Activated naive CD4-positive, alpha-beta T cell treated with anti-CD3 and anti-CD28 coated beads, Interleukin-2, amount 50 U/mL, for 72 hours (primary cell): ENCODE measurements around the gene ABLIM1. TPM values are rescaled to one million over a fixed set of nuclear protein-coding genes. Genes with fewer than 3 reads are reported as not detected.

Source experiments
- ATAC-seq, 2 donors: fragments of 150-1000 bp; cut with Tn5 transposase; 2 replicates each; pipeline ENCODE4 v1.10.0; 2021; ENCODE audit warnings: mild to moderate bottlenecking in 2 of 2, moderate library complexity in 2 of 2
- DNase-seq, 2 donors: peaks; one replicate each; pipeline ENCODE4 v3.0.0; 2021 to 2022; ENCODE audit warnings: low spot score in 2 of 2
- H3K27ac Mint-ChIP-seq, 2 donors: one replicate each; pipeline ENCODE4 v1.8.0; 2022; ENCODE audit warnings: mild to moderate bottlenecking in 2 of 2, mixed read lengths in 2 of 2
- H3K36me3 Mint-ChIP-seq, 2 donors: one replicate each; pipeline ENCODE4 v1.8.0; 2022; ENCODE audit warnings: mixed read lengths in 2 of 2
- H3K9me3 Mint-ChIP-seq, 2 donors: one replicate each; pipeline ENCODE4 v1.8.0; 2022; ENCODE audit warnings: mixed read lengths in 2 of 2
- total RNA-seq, 2 donors: library from RNA; stranded (reverse); gene quantifications; one replicate each; pipeline ENCODE4 v1.2.3, GENCODE V29; 2022

The ABLIM1 gene
- total RNA-seq, 2 donors from 2014 or later: 155 to 190 TPM

DNA sequence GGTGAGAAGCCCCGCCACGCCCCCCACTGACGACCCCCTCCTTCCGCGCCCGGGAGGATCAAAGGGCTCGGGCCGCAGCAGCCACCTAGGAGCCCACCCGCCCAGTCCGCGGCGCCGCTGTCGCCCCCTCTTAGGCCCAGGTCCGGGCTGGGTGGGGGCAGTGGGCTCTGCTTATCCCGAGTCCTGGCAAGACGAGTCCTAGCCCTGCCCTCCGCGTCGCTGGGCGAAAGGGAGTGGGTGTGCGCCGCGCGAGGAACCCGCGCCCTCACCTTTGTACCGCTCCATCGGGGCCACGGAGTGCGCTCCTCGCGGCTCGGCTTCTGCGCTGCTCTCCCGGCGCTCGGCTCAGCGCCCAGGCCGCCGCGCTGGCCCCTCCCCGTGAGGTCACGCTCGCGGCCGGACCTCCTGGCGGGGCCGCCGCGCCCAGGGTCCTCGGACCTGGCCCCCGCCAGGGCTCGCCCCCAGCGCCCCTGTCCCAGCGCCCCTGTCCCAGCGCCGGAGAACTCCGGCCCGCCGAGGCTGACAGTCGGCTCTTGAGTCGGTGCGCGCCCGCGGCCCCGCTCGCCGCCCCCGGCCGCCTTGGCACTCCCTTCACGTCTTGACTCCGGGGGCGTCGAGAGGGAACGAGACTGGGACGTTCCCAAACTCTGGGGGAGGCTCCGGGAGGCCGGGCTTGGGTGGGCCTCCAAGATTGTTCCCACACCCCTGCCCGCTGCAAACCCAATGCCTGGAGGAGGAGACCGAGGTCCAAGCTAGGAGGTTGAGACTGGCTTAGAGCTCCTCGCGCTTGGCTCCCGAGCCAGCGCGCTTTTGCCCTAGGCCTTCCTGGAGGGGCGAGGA, 253.7 kb downstream of the ABLIM1 start, which contains the start of gene AFAP1L2:
Gene AFAP1L2 (minus strand): TSS at position 332 of the 840 bp plus-strand sequence. CDS start 47 bp downstream, at position 285.
- Mint-ChIP-seq H3K9me3 (peaks cover 4 to 5% of the 10 kb centered on the region in 2 donors), H3K36me3 (peaks cover 0 to 4% of the 10 kb centered on the region in 2 donors), H3K27ac (no peak within 1 kb of the TSS)
- ATAC-seq: peak in 1 of 2 donors; percentile 74
- DNase-seq: no peak

GRCh38 chr10:114403541-114404161, 254.4 kb downstream of the ABLIM1 start:
- Mint-ChIP-seq H3K9me3 (peaks cover 4 to 5% of the 10 kb centered on the region in 2 donors), H3K27ac (no peak overlapping the region), H3K36me3 (peaks cover 0 to 4% of the 10 kb centered on the region in 2 donors)
- ATAC-seq: peak in 1 of 2 donors; percentile 23
- no peak for DNase-seq

DNA sequence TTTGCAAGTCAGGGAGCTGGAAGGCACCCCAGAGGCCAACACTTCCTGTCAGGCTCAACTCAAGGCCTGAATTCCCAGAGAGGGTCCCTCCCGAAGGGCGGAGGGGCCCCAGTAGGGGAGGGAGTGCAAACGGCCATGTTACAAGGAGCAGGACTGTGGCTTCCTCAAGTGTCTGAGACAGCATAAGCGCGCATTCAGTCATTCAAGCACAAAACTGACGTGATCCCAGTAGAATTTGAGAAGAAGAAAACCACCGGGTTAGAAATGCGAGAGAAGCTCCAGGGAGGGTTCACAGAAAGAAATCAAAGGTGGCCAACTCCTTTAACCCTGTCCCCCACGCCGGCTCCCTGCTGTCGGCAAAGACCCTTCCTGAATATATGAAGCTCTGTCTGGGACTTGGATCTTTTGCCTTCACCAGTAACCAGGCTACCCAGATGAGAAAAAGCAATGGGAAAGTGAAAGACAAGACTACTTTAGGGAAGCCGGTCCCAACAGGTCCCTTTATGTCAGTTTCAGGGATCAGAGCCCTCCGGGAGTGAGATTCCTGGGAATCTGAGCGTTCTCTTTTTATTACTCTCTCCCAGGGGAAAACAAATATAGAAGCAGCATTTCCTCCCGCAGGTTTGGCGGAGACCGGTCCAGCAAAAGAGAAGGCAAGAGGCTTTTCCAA, 255.1 kb downstream of the ABLIM1 start:
- no peak overlapping the region for H3K27ac Mint-ChIP-seq
- ATAC-seq: no peak
- peaks cover 4 to 5% of the 10 kb centered on the region in 2 donors for H3K9me3 Mint-ChIP-seq
- no peak for DNase-seq
- H3K36me3 Mint-ChIP-seq: peaks cover 0 to 4% of the 10 kb centered on the region in 2 donors

DNA sequence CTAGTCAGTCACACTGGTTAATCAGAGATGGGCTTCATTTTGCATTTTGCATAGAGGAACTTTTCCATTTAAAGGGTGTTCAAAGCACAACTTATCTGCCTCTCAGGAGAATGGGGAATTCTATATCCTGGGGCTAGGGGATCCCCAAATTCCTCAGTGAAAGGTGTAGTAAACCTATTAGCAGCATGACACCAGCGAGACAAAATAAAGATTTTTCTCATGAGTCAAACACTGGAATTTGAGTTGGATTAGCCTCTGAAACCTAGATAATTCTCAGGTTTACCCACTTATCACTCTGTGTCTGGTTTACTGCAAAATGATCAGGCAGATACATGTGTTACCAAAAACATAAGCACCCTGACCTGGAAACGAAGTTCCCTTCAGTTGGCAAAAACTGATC, 255.8 kb downstream of the ABLIM1 start:
- no peak for DNase-seq
- ATAC-seq: no peak
- Mint-ChIP-seq H3K9me3 (peaks cover 4 to 5% of the 10 kb centered on the region in 2 donors), H3K36me3 (peaks cover 0 to 4% of the 10 kb centered on the region in 2 donors), H3K27ac (no peak overlapping the region)

- peaks cover 1 to 2% of the 10 kb centered on the region in 2 donors for H3K9me3 Mint-ChIP-seq
- ATAC-seq (no peak), DNase-seq (no peak)
- H3K27ac Mint-ChIP-seq: no peak overlapping the region
- H3K36me3 Mint-ChIP-seq: peaks cover 0 to 4% of the 10 kb centered on the region in 2 donors
Measured at GRCh38 chr10:114401195-114401791, 256.8 kb downstream of the ABLIM1 start.

DNA sequence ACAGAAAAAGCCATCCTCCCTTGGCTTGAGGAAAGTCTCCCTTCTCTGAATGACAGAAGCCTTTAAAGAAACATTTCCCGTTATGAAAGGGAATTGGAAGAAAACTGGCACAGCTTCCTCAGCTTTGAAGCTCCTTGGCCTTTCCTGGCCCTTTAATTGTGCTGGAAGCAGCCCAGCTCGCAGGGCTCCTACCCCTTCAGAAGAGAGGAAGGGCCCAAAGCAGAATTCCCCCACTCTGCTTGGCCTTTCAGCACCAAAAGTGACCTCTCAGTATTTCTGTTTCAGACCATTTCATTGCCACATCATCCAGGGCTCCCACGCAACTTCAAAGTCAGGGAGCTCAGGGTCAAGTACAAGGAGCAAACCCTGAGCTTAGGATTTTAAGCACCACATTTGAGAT, 258.0 kb downstream of the ABLIM1 start:
- DNase-seq (no peak), ATAC-seq (no peak)
- H3K27ac Mint-ChIP-seq: no peak overlapping the region

DNA sequence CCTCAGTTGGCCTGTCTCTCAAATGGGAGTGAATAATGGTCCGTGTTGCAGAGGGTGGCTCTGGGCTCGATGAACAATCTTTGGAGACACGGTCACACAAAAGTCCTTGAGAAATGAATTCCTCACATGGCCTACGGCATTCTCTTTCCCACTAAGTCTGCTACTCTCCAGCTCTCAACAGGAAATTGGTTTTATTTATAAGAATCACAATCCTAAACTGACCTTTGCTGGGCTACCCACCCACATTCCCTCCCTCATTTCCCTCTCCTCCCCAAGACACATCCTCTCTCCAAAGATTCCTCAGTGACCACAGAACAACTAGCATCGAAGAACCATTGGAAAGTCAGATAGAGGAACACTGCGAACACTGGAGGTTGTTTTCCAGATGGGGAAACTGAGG, 258.5 kb downstream of the ABLIM1 start:
- ATAC-seq (no peak), DNase-seq (no peak)
- H3K36me3 Mint-ChIP-seq: no peaks in the 10 kb centered on the region
- H3K9me3 Mint-ChIP-seq: no peaks in the 10 kb centered on the region
- no peak overlapping the region for H3K27ac Mint-ChIP-seq

More for the DNA sequence above, 258.0 kb downstream of the ABLIM1 start:
- Mint-ChIP-seq H3K36me3 (no peaks in the 10 kb centered on the region), H3K9me3 (no peaks in the 10 kb centered on the region)

DNA sequence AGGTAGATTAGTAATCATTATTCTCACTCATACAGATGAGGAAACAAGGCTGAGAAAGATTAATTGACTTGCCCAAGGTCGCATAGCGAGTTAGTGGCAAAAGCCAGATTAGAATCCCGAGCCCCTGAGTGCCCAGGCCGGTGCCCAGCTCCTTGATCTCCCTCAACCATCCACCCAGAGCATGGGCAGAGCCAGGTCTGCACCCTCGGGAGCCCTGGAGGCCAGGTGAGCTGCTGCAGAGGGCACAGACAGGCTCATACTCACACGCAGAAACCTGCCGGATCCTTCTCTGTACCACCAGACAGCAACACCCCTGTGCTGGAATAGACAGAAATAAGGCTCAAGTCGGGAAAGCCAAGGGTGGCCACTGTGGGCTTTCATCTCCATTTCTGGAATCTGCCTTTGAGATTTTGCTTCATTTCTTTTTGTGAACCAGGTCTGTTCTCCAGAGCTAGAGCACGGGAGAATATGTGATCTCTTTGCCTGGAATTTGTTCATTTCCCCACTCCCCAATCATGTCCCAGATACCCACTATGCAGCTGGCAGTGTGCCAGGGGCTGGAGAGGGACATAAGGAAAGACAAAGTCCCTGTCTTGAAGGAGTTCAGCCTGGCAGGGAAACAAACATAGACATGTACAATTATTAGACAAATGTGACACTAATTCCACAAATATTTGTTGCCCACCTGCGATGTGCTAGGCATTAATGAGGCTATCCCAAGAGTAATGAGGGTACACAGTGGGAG, 259.3 kb downstream of the ABLIM1 start:
- Mint-ChIP-seq H3K9me3 (no peaks in the 10 kb centered on the region), H3K36me3 (no peaks in the 10 kb centered on the region), H3K27ac (no peak overlapping the region)
- no peak for ATAC-seq
- no peak for DNase-seq

DNA sequence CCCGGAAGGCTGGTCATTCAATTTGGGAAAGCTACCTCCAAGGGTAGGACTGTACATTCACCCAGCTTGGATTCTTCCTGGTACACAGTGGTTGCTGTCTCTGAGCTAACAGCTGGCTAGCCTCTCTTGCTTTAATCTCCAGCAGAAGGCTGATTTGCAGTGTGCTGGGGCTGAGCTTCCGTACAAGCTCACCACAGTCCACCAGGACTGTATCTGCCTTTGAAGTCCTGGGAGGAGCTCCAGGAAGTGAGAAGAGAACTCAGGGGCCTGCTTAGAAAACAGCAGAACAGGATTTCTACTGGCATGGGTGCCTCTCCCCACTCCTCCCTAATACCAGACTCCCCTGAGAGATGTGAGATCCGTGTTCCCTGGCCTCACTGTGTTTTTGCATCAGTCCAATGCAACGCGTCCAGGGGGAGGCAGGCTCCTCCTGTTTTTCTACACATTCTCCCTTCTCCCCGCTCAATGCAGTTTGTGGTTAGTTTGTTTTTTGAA, 260.4 kb downstream of the ABLIM1 start:
- no peaks in the 10 kb centered on the region for H3K9me3 Mint-ChIP-seq
- H3K27ac Mint-ChIP-seq: no peak overlapping the region
- no peaks in the 10 kb centered on the region for H3K36me3 Mint-ChIP-seq
- ATAC-seq (no peak), DNase-seq (no peak)

GRCh38 chr10:114396464-114396863, 261.6 kb downstream of the ABLIM1 start:
- H3K27ac Mint-ChIP-seq: no peak overlapping the region
- H3K36me3 Mint-ChIP-seq: no peaks in the 10 kb centered on the region
- DNase-seq (no peak), ATAC-seq (no peak)
- no peaks in the 10 kb centered on the region for H3K9me3 Mint-ChIP-seq

GRCh38 chr10:114395366-114396022, 262.6 kb downstream of the ABLIM1 start:
- Mint-ChIP-seq H3K27ac (no peak overlapping the region), H3K36me3 (no peaks in the 10 kb centered on the region), H3K9me3 (no peaks in the 10 kb centered on the region)
- peak in 1 of 2 donors; percentile 61 for ATAC-seq
- DNase-seq: no peak

DNA sequence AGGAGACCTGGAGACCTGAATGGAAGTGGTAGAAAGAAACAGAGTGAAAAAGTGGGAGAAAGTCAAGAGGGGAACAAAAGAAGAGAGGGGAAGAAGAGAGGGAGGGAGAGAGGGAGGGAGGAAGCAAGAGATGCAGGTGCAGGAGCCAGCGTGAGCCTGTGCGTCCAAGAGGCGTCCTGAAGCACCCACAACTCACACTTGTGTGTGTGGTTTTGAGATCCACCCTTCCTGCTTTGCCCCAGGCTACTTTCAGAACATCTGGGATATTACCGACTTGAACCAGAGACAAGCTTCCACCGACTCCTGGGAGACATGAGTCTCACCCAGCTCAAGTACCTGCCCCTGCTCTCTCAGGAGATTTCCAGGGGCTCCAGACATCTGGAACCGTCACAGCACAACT, 263.5 kb downstream of the ABLIM1 start:
- no peak for DNase-seq
- Mint-ChIP-seq H3K27ac (no peak overlapping the region), H3K9me3 (no peaks in the 10 kb centered on the region), H3K36me3 (no peaks in the 10 kb centered on the region)
- no peak for ATAC-seq

DNA sequence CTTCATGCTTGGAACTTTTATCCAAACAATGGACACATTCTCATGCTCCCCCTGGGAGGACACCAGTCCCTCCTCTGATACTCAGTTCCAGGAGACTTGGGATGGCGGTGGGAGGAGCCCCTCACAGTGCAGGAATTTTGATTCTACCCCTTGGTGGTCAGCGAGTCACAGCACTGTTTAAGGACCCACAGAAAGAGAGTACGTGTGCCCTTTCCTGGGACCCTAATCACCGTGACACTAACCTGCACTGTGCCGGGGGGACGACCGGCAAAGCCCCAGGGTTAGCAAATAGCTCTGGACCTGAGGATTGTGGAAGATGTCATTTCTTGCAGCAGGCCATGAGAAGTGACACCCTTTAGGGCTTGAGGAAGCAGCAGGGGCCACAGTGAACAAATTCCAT, 264.2 kb downstream of the ABLIM1 start:
- Mint-ChIP-seq H3K27ac (no peak overlapping the region), H3K36me3 (no peaks in the 10 kb centered on the region), H3K9me3 (no peaks in the 10 kb centered on the region)
- ATAC-seq: no peak
- no peak for DNase-seq

DNA sequence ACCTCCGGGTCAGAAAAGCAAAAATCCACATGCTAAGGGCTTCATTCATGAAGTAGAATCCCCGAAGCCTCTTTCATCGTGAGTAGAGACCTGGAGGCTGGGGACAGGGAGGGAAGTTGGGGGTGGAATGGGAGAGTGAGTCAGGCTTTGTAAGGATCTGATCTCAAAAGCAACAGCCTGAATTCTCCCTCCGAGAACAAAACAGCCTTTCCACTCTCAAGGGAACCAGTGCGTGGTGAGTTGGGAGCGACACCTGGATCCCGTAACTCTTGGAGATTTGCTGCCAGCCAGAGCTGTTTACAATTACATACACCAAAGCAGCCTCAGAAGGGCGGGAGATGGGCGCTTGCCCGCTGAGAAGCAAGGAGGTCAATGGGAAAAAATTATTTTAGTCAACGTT, 264.6 kb downstream of the ABLIM1 start:
- no peak for ATAC-seq
- H3K36me3 Mint-ChIP-seq: no peaks in the 10 kb centered on the region

DNA sequence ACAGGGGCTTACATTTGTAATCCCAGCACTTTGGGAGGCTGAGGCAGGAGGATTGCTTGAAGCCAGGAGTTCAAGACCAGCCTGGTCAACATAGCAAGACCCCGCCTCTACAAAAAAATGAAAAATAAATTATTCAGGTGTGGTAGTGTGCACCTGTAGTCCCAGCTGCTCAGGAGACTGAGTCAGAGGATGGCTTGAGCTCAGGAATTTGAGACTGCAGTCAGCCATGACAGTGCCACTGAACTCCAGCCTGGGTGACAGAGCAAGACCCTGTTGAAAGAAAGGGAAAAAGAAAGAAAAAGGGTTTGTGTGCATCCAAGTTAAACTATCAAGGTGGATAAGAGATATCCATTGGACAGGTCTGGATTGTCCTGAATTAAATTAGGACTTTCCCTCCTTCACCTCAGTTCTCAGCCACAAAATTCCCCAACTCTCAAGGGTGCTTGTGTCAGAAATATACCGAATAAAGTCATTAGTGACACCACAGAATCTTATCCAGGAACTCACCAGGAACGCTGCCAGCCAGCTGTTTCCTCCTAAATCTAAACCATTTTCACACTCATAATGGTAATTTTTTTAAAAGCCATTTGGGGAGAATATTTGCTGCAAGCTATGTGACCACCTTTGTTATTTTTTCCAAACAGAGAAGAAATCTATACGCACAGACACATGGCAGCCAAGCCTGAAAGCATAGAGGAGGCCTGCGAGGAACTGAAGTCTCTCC, 265.8 kb downstream of the ABLIM1 start:
- Mint-ChIP-seq H3K36me3 (no peaks in the 10 kb centered on the region), H3K27ac (no peak overlapping the region), H3K9me3 (peaks cover 0 to 8% of the 10 kb centered on the region in 2 donors)
- DNase-seq (no peak), ATAC-seq (no peak)

More for the DNA sequence above, 264.6 kb downstream of the ABLIM1 start:
- no peak overlapping the region for H3K27ac Mint-ChIP-seq
- peaks cover 0 to 2% of the 10 kb centered on the region in 2 donors for H3K9me3 Mint-ChIP-seq
- no peak for DNase-seq
